HG03520 (cell line): ENCODE results near the gene KPNA2.
"Not testable (repeated sequence)": the region's sequence is repeated elsewhere in the genome, so short reads cannot be mapped to it uniquely, and the experiment has no call there.

ENCODE experiments used
- ATAC-seq: cut with Tn5 transposase; IDR thresholded peaks from one replicate; pipeline ENCODE4 v1.9.1; 2021; ENCODE audit warnings: mild to moderate bottlenecking, moderate library complexity; ENCODE audit not compliant: unreplicated experiment

The KPNA2 gene

DNA sequence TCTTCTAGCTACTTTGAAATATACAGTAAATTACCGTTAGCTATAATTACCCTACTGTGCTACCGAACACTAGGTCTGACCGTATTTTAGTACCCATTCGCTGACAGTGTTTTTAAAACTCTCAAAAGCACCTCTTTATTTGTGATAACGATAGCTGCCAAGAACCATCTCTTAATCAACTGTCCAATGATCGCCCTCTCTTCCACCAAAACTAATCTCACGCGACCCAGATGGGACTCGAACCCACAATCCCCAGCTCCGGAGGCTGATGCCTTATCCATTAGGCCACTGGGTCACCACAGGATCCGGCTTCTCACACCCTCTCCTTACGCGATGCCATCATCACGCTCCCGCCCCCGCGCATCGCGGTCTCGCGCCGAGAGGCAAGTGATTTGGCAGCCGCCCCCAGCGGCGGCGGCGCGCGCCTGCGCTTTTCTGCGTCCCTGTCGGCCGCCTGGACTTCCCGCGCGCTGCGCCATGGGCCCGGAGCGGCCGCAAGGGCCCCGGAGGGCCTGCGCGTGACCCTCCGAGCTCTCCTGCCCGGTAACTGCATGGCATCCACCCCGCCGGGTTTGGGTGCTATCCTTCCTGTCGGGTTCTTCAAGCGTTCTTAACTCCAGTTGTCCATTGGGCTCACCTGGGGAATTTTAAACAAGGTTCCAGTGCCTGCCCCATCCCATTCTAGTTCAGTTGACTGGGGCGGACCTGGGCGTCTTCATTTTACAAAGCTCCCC lies 15.7 kb upstream of the KPNA2 start:
- peak; percentile 80 for ATAC-seq

DNA sequence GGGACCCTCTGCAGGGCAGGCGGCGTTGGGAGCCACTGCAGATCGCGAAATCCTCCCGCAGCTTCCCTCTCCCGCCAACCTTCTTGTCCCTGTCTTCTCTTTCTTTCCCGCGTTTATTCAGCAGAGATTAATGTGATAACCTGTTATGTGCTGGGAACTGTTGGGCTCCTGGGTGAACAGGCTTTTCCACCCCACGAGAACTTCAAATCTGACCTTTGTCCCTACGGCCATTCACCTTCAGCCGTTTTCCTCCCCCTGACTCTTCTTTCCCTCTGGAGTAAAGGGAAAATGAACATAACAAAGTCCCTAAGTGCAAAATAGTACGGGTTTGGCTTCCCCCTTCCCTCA lies 15.2 kb upstream of the KPNA2 start:
- no peak for ATAC-seq

DNA sequence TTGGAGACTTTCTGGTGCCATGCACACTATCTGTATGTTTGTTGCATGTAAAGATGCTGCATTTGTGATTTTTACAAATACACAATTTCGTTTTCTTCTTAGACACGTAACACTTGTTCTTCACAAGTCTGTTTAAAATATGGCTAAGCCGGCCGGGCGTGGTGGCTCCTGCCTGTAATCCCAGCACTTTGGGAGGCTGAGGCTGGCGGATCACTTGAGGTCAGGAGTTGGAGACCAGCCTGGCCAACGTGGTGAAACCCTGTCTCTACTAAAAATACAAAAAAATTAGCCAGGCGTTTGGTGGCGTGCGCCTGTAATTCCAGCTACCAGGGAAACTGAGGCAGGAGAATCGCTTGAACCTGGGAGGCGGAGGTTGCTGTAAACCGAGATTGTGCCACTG lies 14.7 kb upstream of the KPNA2 start:
- ATAC-seq = not testable (repeated sequence)

DNA sequence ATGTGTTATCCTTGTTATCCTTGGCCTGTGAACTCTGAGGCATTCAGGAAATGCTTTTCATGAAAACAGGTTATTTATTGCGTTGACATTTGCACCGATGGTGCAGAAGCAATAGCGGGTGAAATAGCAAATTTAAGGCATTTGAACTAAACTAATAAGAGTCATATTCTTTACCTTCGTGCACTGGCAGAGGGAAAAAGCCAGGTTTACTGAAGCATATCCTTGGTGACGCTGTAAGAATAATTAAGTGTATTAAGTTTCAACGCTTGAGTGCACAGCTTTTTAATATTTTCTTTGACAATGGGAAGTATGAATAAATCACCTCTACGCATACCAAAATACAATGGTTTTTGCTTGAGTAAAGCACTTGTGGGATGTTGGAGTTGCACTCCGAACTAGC lies 13.6 kb upstream of the KPNA2 start:
- ATAC-seq = no peak

DNA sequence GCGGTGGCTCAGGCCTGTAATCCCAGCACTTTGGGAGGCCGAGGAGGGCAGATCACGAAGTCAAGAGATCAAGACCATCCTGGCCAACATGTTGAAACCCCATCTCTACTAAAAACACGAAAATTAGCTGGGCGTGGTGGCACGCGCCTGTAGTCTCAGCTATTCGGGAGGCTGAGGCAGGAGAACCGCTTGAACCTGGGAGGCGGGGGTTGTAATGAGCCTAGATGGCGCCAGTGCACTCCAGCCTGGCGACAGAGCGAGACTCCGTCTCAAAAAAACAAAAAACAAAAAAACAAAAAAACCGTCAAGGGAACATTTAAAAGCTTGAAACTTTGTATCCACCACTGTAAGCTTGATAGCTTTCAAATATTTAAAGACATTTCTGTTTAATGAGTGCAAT lies 13.0 kb upstream of the KPNA2 start:
- not testable (repeated sequence) for ATAC-seq

DNA sequence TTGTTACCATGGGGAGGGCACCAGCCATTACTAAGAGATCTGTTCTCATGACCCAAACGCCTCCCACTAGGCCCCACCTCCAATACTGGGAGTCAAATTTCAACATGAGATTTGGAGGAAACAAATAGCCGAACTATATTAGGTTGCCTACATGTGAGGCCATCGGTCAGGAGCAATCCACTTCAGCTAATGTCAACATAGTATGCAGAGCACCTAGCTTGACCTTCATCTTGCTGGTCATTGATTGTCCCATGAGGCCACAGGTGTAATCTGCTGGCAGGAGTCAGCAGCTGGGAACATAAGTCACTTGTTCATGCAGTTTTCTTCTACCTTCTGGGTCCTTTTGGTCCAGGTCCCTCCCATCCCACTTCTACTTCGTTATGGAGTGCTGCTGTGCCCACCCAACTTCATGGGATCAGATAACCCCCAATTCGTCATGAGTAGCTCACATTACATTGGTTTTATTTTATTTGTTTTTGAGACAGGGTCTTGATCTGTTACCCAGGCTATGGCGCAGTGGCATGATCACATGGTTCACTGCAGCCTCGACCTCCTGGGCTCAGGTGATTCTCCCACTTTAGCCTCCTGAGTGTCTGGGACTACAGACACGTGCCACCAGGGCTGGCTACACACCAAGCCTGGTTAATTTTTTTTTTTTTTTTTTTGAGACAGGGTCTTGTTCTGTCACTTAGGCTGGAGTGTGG lies 5.9 kb upstream of the KPNA2 start:
- no peak for ATAC-seq

DNA sequence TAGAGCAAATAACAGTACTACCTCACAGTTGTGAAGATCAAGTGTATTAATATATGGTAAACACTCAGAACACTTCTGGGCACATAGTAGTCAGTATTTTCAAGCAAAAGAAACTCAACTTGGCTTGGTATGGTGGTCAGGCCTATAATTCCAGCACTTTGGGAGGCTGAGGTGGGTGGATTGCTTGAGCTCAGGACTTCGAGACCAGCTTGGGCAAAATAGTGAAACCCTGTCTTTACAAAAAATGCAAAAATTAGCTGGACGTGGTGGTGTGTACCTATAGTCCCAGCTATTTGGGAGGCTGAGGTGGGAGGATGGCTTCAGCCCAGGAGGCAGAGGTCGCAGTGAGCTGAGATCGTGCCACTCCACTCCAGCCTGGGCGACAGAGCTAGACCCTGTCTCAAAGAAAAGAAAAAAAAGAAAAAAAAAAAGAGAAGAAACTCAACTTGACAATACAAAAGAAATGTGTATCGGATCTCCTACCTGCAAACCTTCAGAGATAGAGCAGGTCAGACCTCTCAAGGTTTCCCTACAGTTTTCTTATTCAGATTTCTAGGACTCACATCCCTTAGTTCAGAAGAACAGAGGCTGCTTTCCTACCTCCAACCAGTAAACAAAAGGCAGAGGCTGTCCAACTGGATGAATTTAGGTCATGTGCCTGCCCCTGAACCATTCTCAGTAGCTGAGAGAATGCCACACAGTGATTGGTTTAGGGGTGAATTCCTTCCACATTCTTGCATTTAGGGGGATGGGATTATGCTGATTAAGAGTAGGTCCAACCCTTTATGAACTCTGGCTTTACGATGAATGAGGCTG lies 1.7 kb upstream of the KPNA2 start:
- no peak for ATAC-seq

DNA sequence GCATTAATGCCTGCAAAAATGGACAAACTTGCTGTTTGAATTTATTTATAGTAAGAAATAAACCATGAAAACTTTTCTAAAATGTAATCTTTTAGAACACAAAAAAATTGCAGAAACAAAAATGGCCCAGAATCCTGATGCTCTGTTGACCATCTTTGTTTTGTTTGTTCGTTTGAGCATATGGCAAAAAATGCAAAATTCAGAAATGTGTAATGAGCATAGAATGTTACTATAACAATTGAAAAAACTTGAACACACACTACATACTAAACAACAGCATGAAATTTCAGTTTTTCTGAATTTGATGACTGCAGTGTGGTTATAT lies 1.1 kb upstream of the KPNA2 start:
- no peak for ATAC-seq

DNA sequence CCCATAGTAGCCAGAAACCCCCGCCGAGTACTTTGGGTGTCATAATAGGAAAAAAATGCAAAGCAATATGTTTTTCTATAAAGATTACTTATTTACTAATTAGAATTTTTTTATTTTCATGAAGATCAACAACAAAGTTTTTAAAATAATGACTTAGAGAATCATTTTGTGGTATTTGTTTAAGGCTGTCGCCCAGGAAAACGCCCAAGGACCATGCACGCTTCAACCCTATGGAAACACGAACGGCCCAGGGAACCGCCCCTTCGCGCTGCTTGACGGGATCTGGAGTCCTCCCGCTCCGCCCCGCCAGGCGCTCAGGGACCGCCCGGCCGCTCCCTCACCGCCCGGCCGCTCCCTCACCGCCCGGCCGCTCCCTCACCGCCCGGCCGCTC lies 408 bp upstream of the KPNA2 start:
- peak; percentile 89 for ATAC-seq

DNA sequence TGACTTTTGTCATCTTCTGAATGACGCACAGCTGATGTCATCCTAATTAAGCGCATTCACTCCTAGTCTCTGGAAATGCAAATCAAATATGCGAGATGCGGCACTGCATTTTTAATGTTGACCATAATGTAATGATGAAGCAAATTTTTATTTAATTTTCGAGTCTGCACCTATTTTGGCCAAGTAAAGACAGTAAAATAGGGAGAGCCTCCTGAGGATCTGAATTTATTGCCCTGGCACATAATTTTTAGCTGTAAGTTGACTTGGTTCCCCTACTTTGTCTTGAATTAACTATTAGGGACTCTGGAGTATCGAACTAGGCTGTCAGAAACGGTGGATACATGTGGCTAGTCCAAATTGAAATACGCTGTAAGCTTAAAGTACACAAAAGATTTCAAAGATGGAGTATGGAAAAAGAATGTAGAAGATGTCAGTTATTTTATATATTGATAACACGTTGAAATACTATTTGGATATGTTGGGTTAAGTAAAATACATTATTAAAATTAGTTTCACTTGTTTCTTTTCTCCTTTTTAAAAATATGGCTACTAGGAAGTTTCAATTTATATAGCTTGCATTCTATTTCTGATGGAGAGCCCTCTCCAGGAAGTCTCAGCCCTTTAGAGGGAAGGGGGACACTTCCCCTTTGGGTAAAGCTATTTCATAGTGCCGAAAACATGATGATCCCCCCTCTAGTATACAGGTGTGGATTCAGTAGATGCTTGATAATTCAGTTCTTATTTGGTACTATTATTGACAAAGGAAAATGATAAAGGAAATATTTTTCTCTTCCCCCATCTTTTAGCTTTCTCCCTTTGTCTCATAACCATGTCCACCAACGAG lies 991 bp downstream of the KPNA2 start:
- no peak for ATAC-seq

DNA sequence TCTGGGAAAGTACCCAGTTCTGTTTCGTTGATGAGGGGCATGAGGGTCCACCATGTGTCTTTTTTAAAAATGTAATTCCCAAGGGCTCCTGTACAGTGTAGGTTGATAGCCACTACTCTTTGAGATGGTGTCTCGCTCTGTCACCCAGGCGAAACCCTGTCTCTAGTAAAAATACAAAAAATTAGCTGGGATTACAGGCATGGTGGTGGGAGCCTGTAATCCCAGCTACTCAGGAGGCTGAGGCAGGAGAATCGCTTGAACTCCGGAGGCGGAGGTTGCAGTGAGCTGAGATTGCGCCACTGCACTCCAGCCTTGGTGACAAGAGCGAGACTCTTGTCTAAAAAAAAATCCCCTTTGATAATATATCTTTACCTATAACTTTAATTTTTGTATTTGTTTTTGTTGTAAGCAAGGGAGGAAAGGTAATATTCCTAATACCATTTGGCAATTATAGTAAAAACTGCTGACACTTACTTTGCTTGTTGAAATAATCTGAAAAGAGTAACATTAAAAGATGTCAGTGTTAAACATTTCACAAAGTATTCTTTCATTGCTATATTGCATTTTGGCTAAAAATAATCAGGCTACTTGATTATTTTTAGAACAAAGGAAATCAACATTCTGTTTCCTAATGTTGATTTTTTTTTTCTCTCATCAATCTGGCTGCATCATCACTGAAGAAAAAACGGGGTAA lies 11.8 kb downstream of the KPNA2 start:
- no peak for ATAC-seq

DNA sequence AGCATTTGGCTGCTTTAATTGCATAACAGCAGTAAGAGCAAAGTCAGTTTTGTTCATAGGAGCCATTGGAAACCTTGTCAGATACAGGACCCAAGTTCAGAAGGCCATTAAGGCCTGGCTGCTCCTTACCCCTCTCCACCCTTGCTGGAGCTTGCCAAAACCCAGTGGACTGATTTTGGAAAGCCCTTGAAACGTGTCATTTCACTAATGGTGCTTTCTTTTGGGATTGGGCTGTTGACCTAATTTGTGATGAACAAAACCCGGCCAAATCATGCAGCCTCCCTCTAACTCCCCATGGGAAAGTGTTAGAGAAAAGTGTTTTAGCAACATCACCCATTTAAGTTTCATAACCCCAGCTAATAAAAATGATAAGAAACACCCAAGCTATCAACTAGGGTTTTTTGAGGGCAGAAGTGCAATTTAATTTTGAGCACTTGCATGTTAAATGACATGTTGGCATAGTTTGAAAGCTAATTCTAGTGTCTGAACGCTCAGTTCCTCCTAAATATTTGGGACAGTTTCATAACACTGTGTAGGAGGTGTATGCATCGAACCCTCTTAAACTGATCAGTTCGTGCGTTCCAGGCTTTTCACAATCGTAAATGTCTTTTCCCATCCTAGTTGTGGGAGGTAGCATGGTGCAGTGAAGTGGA lies 12.5 kb downstream of the KPNA2 start:
- not testable (repeated sequence) for ATAC-seq

DNA sequence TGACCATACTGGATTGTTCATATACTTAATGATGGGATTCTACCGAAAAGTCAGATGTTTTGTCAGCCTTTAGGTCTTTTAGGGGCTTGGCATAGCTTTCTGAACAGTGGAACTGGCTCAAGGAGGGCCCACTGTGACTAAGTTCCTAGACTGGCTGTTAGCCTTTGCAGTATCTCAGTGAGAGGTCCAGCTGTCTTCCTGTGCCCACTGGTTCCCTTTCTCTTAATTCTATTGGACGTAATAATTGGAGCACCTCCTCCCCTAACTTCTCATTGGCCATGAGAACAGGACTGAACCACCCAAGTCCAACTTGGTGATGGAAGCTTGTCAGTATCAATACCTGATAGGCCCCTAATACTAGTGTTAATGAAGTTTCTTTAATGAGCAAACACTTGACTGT lies 13.5 kb downstream of the KPNA2 start:
- no peak for ATAC-seq

DNA sequence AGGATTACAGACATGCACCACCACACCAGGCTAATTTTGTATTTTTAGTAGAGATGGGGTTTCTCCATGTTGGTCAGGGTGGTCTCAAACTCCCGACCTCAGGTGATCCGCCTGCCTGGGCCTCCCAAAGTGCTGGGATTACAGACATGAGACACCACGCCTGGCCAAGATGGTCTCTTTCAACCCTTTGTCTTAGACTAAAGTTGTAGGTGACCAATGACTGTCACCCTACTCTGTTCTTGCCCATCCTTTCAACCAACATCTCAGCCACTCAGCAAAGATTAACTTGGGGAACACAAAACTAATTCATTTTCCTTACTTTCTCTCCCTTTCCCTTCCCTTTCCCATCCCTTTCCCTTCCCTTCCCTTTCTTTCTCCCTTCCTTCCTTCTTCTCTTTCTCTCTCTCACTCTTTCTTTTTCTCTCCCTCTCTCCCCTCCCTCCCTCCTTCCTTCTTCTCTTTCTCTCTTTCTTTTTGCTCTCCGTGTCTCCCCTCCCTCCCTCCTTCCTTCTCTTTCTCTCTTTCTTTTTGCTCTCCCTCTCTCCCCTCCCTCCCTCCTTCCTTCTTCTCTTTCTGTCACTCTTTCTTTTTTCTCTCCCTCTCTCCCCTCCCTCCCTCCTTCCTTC lies 14.4 kb downstream of the KPNA2 start:
- not testable (repeated sequence) for ATAC-seq

DNA sequence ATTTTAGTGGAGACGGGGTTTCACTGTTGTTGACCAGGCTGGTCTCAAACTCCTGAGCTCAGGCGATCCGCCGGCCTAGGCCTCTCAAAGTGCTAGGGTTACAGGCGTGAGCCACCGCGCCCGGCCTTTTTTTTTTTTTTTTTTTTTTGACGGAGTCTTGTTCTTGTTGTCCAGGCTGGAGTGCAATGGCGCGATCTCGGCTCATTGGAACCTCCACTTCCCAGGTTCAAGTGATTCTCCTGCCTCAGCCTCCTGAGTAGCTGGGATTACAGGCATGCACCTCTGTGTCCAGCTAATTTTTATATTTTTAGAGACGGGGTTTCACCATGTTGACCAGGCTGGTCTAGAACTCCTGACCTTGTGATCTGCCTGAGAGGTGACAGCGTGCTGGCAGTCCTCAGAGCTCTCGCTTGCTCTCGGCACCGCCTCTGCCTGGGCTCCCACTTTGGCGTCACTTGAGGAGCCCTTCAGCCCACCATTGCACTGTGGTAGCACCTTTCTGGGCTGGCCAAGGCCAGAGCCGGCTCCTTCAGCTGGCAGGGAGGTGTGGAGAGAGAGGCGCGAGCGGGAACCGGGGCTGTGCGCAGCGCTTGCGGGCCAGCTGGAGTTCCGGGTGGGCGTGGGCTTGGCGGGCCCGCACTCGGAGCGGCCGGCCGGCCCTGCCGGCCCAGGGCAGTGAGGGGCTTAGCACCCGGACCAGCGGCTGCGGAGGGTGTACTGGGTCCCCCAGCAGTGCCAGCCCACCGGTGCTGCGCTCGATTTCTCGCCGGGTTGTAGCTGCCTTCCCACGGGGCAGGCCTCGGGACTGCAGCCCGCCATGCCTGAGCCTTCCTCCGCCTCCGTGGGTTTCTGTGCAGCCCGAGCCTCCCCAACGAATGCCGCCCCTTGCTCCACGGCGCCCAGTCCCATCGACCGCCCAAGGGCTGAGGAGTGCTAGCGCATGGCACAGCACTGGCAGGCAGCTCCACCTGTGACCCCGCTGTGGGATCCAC lies 16.1 kb downstream of the KPNA2 start:
- not testable (repeated sequence) for ATAC-seq

DNA sequence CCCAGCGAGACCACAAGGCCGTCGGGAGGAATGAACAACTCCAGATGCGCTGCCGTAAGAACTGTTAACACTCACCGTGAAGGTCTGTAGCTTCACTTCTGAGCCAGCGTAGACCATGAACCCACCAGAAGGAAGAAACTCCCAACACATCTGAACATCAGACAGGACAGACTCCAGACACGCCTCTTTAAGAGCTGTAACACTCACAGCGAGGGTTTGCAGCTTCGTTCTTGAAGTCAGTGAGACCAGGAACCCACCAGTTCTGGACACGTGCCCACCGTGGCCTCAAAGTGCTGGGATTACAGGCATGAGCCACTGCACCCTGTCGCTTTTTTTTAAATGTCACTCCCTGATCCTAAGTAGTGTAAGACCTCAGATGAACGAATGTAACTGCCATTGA lies 17.3 kb downstream of the KPNA2 start:
- ATAC-seq = no peak

DNA sequence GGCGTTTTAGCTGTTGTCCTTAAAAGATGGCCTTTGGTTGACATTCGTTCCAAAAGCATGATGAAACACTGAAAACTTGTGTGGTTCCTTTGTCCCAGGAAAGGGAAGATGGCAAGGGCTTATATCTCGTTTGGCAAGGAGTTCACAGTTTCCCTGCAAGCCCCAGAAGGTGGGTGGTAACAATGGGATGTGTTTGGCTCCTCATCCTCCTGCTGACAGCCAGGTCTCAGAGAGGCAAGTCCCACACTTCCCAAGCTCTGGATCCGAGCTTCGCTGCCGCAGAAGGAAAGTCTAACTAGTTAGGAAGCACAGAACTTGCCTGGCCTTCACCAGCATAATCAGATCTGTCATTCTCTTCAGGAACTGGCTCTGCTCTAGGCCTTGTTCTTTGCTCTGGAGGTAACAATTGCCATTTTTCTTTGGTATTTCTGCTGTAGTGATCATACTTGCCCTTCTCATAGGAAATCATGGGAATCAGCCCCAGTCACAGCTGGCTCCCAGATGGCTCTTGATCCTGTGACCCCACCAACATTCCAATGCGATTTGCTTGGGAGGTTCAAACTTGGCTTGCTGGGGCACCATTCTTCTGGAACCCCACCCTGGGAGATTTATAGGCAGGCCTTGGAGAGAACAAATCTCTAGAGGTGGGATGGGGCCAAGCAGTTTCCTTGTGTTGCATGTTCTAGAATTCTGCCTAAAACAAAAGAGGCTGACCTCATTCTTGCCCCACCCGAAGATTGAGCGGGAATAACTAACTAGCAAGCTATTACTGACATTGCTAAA lies 17.9 kb downstream of the KPNA2 start:
- ATAC-seq = no peak
